GM12874 (cell line): Measurements from ENCODE around the gene PLEKHM1.

Source experiments
- CTCF ChIP-seq: IDR thresholded peaks from 2 replicates; pipeline ENCODE4 v1.5.1; 2011; ENCODE audit warnings: low read depth, mild to moderate bottlenecking, control low read depth, low read length, moderate library complexity; ENCODE audit not compliant: insufficient read depth

PLEKHM1 gene

GRCh38 chr17:45389354-45389753 lies 101.2 kb downstream of the PLEKHM1 start:
- TF ChIP-seq CTCF = no peak

GRCh38 chr17:45388604-45389325 lies 101.8 kb downstream of the PLEKHM1 start:
- no peak for TF ChIP-seq CTCF

GRCh38 chr17:45387739-45388138 lies 102.8 kb downstream of the PLEKHM1 start:
- TF ChIP-seq CTCF = no peak

- no peak for TF ChIP-seq CTCF
These were observed 104.3 kb downstream of the PLEKHM1 start for GRCh38 chr17:45386178-45386577.
